HG02852 (cell line): ENCODE results near the gene MAPT.
"Not testable (repeated sequence)": the region's sequence is repeated elsewhere in the genome, so short reads cannot be mapped to it uniquely, and the experiment has no call there.

Experiments
- ATAC-seq: cut with Tn5 transposase; IDR thresholded peaks from one replicate; pipeline ENCODE4 v1.9.1; 2021; ENCODE audit warnings: mild to moderate bottlenecking, moderate library complexity; ENCODE audit not compliant: unreplicated experiment

Gene MAPT

GRCh38 chr17:45861165-45861564, 33.2 kb upstream of the MAPT start:
- ATAC-seq = no peak

- not testable (repeated sequence) for ATAC-seq
Measured at GRCh38 chr17:45862127-45862526, 32.2 kb upstream of the MAPT start.

- no peak for ATAC-seq
Measured at GRCh38 chr17:45863857-45864654, 30.3 kb upstream of the MAPT start.

GRCh38 chr17:45867171-45867570, 27.2 kb upstream of the MAPT start:
- ATAC-seq = no peak

- ATAC-seq = no peak
Measured at GRCh38 chr17:45867702-45868101, 26.7 kb upstream of the MAPT start.

- no peak for ATAC-seq
Measured at GRCh38 chr17:45868276-45868675, 26.1 kb upstream of the MAPT start.

GRCh38 chr17:45869676-45870341, 24.5 kb upstream of the MAPT start:
- no peak for ATAC-seq

- ATAC-seq = no peak
Measured at GRCh38 chr17:45870342-45870974, 23.9 kb upstream of the MAPT start.

GRCh38 chr17:45871718-45872117, 22.6 kb upstream of the MAPT start:
- no peak for ATAC-seq

- ATAC-seq = no peak
Measured at GRCh38 chr17:45873728-45874127, 20.6 kb upstream of the MAPT start.

- no peak for ATAC-seq
Measured at GRCh38 chr17:45874151-45874550, 20.2 kb upstream of the MAPT start.

- no peak for ATAC-seq
Measured at GRCh38 chr17:45876539-45876938, 17.8 kb upstream of the MAPT start.

GRCh38 chr17:45877467-45877866, 16.9 kb upstream of the MAPT start:
- ATAC-seq = no peak

- no peak for ATAC-seq
Measured at GRCh38 chr17:45883063-45883462, 11.3 kb upstream of the MAPT start.

- ATAC-seq = no peak
Measured at GRCh38 chr17:45886852-45887251, 7.5 kb upstream of the MAPT start.

GRCh38 chr17:45888392-45888791, 6.0 kb upstream of the MAPT start:
- ATAC-seq = no peak

GRCh38 chr17:45889579-45889978, 4.8 kb upstream of the MAPT start:
- ATAC-seq = no peak

- ATAC-seq = no peak
Measured at GRCh38 chr17:45893725-45894021, 681 bp upstream of the MAPT start.

- ATAC-seq = no peak
Measured at GRCh38 chr17:45895304-45895968, 1.1 kb downstream of the MAPT start.

- ATAC-seq = no peak
Measured at GRCh38 chr17:45895969-45896785, 1.8 kb downstream of the MAPT start.
